HTR-8/SVneo (cell line): ENCODE data around the gene JDP2.

Source experiments
- DNase-seq: peaks from one replicate; pipeline ENCODE4 v3.0.0; 2011; ENCODE audit warnings: low spot score, mixed read lengths; ENCODE audit not compliant: insufficient read length
- FAIRE-seq: peaks from 2 replicates; lab custom pipeline; 2011; peaks lifted over from hg19 to GRCh38; lab: Jason Lieb, UNC

JDP2 gene

DNA sequence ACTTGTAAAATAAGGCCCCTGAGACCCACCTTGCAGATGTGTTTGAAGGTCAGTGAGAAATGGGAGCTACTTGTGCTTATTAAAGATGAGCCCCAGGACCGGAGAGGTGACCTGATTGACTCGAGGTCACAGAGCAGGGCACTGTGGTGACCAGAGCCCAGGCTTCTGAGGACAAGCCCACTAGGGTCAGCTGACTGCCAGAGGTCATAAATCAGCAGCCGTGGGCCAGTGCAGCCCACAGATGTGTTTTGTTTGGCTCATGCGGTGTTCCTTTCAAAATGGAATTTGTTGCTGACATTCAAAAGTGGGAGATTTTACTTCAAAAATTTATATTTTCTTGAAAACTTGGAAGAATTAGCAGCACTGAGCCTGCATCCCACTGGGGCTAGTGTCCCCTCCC is 24.5 kb downstream of the JDP2 start:
- no peak for FAIRE-seq

DNA sequence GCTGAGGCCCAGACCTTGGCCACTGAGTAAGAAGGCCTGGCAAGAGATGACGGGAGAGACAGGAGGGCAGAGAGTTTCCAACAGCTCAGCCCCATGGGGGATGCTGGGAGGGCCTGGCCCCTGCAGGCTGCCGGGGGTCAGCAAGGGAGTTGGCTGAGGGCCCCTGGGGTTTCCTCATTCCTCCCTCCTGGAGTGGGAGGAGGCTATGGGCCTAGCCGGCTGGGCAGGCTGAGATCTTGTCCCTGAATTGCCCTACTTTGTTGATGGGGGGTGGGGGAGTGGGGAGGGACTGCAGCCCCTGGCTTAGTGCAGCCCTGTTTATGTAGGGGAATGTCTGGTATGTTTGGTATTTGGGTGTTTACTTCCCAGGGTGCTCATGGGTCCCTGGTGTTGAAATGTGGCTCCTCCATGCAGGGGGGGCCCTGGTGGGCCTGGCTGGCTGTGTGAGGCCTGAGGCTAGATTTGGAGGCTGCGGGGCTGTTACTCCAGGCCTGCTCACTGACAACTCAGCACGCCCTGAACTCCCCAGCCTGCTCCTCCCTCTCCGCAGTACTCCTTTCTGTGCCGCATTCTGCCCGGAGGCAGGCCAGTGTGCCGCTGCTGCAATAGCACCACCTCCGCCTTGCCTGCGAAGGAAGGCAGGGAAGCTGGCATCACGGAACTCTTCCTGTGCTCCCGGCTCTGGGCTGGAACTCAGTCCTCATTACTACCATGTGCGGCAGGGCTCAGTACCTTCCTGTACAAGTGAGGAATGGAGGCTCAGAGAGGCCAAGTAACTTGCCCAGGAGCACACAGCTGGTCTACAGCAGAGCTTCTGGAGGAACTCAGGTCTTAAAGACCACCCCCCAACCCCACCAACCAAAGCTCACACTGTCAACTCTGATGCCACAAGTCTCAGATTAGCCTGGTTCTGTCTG is 25.3 kb downstream of the JDP2 start:
- DNase-seq: peak; percentile 100
- peak; percentile 100 for FAIRE-seq

More for the DNA sequence above, 24.5 kb downstream of the JDP2 start:
- DNase-seq: no peak

DNA sequence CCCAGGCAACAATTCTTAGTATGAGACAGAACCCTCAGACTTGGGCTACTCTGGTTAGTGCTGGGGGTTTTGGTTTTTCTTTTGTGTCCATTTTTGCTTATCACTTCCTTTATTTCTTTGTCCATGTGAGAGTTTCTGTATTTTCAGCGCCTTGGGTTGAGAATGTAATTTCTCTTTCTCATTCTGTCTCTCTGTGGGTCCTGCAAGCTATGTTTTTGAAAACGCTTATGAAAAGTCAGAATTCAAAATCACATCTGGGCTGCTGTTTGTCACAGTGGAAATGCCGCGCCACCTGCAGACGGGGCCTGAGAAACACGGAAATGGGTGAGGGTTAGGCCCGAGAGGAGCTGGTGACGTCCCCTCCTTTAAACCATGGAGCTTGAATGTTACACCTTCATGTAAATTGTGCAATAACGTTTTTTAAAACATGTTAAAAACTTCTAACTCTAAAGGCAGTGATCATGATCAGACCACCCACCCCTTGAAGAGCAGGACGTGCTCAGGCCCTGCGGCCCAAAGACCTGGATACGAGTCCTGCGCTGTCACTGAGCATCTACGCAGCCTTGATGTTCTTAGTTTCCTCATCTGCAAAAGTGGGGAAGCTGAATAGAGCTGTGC is 26.1 kb downstream of the JDP2 start:
- peak; percentile 88 for FAIRE-seq
- DNase-seq: no peak

DNA sequence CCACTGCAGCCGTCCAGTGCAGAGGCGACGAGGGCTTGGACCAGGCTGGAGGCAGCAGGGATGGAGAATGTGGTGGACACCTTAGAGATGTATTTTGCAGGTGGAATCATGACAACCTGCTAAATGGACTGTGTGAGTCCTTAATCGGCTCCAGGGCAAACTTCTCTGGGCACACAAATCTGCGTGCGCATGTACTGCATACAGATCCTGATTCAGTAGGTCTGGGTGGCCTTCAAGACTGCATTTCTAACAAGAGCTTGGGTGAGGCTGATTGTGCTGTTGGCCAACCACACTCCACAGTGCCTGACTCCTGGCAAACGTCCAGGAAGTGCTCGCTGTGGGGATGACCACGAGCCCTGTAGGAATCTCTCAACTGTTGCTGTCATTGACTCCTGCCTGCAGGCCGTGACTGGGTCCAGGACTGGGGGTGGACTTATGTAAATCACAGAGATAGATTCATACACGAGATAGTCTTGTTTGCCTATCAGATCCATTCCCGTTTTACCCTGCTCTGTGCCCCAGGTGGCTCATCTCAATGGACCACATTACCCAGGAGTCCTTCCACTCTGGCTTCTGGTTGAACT is 27.2 kb downstream of the JDP2 start:
- DNase-seq (peak; percentile 91), FAIRE-seq (peak; percentile 90)

DNA sequence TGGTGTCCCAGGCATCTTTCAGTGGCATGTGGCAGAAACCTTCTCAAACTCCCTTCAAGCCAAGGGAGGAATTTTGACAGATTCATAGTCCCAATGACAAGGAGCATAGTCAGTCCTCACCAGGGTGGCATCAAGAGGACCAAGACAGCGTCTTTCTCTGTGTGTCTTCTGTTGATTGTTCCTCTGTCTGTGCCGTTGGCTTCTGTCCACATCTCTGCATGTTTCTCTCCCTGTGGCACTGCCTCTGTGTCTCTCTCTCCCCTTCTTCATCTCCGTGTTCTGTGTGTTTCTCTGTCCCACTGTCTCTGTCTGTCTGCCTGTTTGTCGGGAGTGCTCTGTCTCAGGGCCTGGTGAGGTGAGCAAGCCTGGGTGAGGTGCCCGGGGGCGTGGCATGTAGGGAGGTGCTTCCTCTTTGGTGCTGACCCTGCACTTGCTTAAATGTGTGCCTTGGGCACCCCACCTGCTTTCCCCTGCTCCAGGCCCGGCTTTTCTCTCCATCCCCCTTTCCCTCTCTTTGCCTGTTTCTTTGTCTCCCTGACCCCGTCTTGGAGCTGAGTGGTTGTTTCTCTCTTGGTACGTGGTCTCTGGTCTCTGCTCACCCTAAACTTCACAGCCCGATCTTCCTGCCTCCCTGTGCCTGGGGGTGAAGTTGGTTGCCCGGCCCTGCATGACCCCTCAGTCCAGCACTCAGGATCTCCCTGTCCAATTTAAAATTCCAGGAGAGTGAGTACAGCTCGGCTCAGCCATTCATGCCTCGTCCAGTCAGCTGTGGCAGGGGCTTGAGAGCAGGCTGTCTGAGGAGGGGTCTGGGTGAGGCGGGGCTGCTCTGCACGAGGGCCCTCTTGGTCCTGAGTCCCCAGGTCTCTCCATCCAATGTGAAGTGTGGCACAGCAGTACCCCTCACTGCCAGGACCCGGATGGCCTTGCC is 28.5 kb downstream of the JDP2 start:
- DNase-seq (no peak), FAIRE-seq (peak; percentile 85)

DNA sequence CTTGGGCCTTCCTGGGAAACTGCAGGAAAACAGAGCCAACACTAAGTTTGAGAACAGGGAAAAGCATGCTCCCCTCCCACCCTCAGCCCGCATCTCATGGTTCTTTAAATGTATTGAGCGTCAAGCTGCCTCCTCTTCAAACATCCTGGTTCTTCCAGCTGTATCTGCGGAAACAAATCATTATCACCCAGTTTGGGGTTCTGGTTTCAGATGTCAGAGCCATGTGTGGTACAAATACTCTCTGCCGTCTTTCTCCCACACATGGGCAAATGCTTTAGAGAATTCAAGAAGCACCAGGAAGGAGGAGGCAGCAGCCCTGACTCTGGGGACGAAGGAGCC is 29.1 kb downstream of the JDP2 start:
- FAIRE-seq (peak; percentile 82), DNase-seq (no peak)

DNA sequence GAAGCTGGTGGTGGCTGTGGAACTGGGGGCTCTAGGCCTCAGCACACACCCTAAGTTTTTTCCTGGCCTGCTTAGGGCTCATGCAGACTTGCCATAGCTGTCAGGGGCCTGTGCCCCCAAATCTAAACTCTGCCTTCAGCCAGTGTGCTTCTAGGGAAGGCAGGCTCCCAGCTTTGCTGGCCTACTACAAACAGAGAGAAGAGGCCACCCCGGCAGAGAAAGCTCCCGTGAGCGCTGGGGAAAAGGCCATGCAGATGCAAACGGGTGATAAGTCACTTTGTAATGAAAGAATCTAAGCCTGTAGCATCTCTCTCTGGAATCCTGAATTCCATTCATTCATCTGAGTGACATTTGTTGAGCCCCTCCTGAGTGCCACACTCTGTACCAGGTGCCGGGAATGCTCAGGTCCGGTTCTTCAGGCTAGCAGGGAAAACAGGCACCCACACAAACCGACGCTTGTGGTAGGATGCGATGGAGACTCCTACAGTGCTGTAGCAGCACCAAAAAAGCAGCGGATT is 29.9 kb downstream of the JDP2 start:
- FAIRE-seq (no peak), DNase-seq (no peak)

DNA sequence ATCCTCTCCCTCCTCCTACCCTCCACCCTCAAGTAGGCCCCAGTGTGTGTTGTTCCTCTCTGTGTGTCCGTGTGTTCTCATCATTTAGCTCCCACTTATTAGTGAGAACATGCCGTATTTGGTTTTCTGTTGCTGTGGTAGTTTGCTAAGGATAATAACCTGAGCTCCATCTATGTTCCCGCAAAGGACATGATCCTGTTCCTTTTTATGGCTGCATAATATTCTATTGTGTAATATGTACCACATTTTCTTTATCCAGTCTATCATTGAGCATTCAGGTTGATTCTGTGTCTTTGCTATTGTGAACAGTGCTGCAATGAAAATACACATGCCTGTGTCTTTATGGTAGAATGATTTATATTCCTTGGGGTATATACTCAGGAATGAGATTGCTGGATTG is 30.5 kb downstream of the JDP2 start:
- FAIRE-seq (no peak), DNase-seq (no peak)

DNA sequence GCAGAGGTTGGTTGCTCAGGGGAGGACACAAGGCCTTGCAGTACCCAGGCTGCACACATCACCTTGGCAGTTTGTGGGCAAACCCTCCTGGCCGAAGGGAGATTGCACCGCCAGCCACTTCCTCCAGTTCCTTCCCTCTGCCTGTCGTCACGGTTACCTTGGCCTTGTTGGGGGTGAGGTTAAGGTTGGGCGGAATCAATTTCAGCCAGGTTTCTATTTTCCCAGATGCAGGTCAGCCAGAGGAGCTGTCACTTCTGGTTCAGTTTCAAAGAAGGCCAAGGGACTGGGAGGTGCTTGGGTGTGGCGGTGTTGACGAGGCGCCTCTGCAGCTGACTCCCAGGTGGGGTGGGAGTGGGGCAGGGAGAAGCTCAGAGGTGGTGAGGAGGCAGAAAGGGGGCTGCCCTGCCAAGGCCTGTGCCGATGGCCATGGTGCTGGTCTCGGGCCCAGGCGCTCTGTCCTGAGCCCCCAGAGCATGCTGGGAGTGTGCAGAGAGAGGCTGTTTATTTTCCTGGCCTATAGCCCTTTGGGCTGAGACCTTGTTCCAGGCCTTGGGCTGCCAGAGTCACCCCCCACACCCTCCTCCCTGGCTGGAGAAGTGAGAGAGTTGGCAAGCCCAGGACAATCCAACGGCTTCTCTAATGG is 31.4 kb downstream of the JDP2 start:
- DNase-seq (no peak), FAIRE-seq (no peak)

DNA sequence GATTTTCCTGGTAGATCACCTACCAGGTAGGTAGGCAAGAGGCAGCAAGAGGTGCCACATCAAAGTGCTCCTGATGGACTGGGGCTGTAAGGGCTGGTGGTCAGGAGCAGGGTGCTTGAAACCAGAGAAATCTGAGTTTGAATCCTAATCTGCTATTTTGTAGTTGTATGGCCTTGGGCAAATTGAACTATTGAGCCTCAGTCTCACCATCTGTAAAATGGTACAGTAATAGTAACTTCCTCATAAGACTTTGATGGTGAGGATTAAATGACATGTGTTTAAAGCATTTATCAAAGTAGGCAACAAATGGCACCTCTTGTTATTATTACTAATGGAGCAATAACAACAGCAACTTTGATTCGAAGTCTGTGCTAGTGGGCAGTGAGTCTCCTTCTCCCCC is 32.0 kb downstream of the JDP2 start:
- FAIRE-seq: peak; percentile 73
- DNase-seq: no peak

DNA sequence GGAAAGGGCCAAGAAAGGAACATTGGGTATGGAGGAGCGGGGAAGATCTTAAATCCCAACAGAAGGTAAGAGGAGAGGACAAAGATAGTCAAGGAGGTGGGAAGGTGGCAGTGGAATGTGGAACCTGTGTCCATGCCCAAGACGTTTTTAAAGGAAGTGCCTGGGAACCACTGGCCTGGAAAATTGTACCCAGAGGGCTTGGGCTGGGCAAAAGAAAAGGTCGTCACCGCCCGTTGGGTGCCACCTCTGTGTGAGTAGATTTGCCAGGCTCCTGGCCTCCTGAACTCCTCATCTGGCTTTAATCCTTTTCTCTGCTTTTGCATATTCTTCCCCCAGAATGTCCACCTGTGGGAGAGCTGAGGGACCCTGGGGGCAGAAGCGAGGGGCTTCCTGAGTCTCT is 32.6 kb downstream of the JDP2 start:
- FAIRE-seq: no peak
- no peak for DNase-seq

DNA sequence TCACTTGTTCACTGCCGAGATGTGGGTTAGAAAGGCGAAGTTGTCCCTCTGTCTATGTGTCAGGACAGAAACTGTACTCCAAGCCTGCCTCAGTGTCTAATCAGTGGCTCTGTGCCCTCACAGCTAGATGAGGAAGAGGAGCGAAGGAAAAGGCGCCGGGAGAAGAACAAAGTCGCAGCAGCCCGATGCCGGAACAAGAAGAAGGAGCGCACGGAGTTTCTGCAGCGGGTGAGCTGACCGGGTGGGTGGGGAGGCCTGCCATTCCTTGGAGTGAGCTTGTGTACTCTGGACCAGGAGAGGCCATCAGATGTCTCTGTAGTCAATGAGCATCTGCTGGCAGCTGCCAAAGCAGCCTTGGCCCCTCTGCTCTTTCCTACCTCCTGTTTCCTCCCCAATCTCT is 33.5 kb downstream of the JDP2 start:
- DNase-seq: no peak
- no peak for FAIRE-seq

DNA sequence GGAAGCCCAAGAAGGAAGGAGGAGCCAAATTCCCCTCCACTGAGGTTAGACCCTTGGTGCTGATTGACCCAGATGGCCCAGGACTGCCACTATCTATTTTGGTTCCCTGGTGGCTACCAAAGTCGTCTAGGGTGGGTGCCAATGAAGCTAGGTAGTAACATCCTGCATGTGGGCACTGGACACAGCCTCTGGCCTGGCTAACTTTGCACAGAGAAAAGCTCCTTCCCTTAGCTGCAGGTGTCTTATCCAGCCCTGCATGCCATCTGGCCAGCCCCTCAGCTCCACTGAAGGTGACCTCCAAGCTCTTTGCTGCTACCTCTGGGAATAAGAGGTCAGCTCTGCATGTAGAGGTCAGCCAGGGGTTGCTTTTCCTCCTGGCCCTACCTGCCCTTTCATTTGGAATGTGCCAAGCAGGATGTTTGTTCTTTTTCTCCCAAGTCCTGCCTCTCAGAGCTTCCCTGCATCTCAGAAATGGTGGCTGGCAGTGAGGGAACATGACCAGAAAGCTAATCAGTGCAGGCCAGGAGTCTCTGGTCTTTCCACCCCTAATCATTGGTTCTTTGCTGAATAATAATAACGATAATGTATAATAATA is 34.0 kb downstream of the JDP2 start:
- DNase-seq (no peak), FAIRE-seq (peak; percentile 58)

DNA sequence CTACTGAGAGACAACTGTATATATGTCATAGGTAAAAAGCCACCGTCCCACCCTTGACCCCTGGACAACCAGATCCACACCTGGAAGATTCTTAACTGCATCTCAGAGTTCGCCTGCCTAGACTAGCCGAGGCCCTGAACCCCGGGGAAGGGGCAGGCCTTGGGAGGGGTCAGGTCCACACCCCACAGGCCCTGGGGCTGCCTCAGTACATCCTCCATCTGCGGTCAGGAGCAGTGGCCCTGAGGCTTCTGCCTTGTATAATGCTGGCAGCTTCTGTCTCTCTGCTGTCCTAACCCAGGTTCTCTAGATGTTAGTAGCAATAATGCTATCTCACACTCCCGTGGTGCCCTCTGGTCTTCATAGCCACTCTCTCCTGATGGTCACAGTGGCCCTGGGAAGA is 36.8 kb downstream of the JDP2 start:
- DNase-seq (no peak), FAIRE-seq (peak; percentile 42)

DNA sequence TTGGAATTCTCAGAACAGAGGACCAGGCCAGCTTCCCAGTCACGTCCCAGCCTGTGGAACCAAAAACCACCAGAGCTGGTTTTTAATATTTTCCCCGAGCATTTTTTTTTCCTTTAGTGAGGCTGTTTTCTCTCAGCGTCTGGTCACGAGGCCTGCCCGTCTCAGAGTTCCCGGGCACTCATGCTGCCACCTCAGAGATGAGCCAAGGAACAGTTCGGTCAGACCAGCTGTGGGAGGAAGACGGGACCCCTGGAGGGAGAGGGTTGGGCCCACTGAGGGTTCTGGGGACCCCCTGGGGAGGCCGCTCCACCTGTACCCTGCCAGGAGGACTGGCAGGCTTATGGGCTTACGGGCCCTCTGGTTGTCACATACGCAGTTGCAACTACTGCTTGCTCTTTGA is 39.9 kb downstream of the JDP2 start:
- FAIRE-seq (no peak), DNase-seq (no peak)

DNA sequence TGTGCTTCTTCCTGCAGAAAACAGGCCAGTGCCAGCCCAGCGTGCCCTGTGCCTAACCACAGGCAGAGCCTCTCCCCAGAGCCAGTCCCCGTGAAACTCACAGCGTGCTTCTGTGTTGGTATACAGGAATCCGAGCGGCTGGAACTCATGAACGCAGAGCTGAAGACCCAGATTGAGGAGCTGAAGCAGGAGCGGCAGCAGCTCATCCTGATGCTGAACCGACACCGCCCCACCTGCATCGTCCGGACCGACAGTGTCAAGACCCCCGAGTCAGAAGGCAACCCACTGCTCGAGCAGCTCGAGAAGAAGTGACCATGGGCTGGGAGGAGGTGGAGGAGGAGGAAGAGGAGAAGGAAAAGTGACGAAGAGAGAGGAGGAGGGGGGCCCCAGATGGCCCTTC is 41.3 kb downstream of the JDP2 start:
- no peak for DNase-seq
- FAIRE-seq: peak; percentile 13

DNA sequence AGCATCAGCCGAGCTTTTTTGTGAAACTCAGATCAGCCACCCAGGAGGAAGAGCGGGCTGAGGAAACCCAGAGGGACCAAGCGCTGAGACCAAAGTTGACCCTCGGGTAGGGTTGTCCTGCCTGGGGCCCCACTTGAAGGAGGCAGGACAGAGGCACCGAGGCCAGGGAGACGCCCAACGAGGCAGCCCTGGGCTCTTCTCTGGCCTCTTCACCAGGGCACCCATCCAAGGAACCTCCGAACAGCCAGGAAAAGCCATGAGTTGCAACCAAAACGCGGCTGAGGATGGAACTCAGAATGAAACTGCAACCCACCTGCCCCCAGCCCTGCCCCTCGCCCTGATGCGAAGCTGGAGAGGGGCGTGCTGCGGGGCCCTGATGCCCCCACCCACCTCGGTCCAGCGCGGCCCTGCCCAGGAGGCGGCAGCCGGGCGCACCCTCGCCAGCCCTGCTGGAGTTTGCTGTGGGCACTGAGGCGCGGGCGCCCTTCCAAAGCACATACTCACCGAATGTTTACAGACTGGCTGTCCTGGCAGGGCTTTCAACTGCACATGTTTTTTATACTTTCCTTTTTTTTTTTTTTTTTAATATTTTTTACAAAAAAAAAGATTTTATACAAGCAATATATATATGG is 41.9 kb downstream of the JDP2 start:
- FAIRE-seq (no peak), DNase-seq (no peak)

DNA sequence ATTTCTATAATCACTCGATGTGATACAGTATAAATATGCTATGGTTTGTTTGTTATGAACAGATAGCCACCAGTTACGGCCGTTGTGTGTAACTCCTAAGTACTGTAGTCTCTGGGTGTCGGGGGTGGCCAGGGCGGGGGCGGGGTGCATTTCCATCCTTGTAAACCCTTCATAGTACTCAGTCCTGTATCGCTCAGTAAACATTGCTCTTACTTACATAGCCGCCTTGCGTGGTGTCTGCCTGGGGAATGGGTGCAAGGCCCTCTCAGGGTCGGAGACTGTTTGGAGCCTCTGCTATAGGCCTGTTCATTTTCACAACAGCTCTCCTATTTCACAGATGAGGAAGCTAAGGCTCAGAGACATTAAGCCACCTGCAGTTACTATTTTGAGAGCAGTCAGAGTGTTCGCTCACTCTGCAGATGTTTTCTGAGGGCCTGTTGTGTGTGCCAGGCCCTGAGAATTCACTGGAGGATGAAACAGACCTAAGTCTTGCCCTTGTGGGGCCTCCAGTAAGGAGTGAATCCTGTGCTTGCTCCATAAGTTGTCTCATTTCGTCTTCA is 42.5 kb downstream of the JDP2 start:
- FAIRE-seq (no peak), DNase-seq (no peak)

DNA sequence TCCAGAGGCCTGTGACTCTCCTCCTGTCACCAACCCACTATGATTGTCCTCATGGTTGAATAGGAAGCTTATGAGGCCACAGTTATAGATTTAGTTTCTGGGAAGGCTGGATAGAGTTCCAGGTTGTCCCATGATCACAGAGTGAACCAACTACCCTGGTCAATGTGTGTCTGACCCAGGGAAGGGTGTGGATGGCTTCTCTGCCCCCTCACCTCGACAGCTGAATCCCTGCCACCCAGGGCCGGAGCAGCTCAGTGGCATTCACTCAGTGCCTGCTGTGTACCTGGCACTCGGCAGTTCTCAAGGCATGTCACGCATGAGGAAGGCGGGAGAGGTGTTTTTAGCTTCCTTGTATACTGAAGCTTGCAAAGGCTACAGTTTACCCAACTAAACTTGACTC is 43.2 kb downstream of the JDP2 start:
- FAIRE-seq: no peak
- DNase-seq: no peak
